ENCODE results near the gene NAGK. TPM values are rescaled to one million over a fixed set of nuclear protein-coding genes. Genes with fewer than 3 reads are reported as not detected.
A peak's percentile ranks its signal among the peaks of the same experiment; 100 is the strongest.
"Not testable (repeated sequence)": the region's sequence is repeated elsewhere in the genome, so short reads cannot be mapped to it uniquely, and the experiment has no call there.

The NAGK gene
- total RNA-seq, 1 donor from 2014 or later = 97.4 TPM

GRCh38 chr2:71073475-71073874 is 5.0 kb downstream of the NAGK start:
- Histone ChIP-seq H3K4me3 (no peak overlapping the region), H3K4me1 (peaks cover 6 to 17% of the 10 kb centered on the region in 2 donors), H3K9me3 (no peaks in the 10 kb centered on the region), H3K36me3 (peaks cover 49 to 59% of the 10 kb centered on the region in 2 donors), H3K27ac (no peak overlapping the region), H3K27me3 (no peaks in the 10 kb centered on the region)
- TF ChIP-seq CTCF (IDR thresholded peaks at IDR 0.05) = no peak
- DNase-seq (ENCODE audit: low spot score in 2 of 2) = no peak
- intact Hi-C loops (cut with DNase I) = no loop called here

DNA sequence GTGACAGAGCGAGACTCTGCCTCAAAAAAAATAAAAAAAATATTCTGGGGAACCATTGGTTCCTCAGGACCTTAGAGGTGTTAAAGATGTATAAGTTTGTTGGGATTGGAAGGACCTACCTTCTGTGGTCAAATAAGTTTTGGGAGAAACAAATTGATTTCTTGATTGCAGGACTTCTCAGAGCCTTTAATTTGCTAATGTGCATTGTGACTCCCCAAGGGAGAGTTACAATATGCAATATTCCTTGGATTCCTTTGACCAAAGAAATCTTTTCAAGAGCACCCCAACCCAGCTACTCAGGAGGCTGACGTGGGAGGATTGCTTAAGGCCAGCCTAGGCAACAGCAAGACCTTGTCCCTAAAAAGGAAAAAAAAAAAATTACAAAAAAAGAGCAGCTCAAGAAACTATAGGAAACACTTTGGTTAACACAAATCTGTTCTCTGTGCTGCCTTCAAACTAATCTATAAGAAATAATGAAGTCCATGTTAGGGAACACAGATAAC is 6.5 kb downstream of the NAGK start:
- H3K4me1 ChIP-seq = peaks cover under 1 to 9% of the 10 kb centered on the region in 2 donors
- no peak for TF ChIP-seq CTCF (IDR thresholded peaks at IDR 0.05)
- no peaks in the 10 kb centered on the region for H3K27me3 ChIP-seq
- no peak for DNase-seq (ENCODE audit: low spot score in 2 of 2)
- peaks cover 57 to 67% of the 10 kb centered on the region in 2 donors for H3K36me3 ChIP-seq
- no peak overlapping the region for H3K27ac ChIP-seq
- H3K9me3 ChIP-seq = no peaks in the 10 kb centered on the region
- intact Hi-C loops (cut with DNase I) = no loop called here
- H3K4me3 ChIP-seq = no peak overlapping the region

DNA sequence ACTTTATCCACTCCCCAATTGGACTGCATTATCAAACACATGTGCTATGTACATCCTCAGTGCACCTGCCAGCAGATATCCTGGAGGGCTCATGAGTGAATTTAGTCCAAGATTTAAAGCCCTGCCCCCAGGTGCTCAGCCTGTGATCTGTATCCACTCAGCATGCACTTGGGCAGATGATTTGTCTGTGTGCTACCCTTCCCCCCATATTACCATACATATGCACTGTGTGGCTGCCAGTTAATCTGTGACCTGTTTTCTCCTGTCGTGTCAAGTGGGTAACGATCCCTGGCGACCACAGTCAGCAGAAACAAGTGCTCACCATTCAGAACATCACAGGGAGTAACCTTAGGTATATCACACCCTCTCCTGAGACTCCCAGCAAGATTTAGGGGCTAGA is 10.2 kb downstream of the NAGK start:
- Histone ChIP-seq H3K27ac (no peak overlapping the region), H3K4me3 (no peak overlapping the region), H3K9me3 (no peaks in the 10 kb centered on the region), H3K4me1 (no peaks in the 10 kb centered on the region), H3K36me3 (peaks cover 50 to 55% of the 10 kb centered on the region in 2 donors), H3K27me3 (no peaks in the 10 kb centered on the region)
- no peak for TF ChIP-seq CTCF (IDR thresholded peaks at IDR 0.05)
- intact Hi-C loops (cut with DNase I) = no loop called here
- no peak for DNase-seq (ENCODE audit: low spot score in 2 of 2)

DNA sequence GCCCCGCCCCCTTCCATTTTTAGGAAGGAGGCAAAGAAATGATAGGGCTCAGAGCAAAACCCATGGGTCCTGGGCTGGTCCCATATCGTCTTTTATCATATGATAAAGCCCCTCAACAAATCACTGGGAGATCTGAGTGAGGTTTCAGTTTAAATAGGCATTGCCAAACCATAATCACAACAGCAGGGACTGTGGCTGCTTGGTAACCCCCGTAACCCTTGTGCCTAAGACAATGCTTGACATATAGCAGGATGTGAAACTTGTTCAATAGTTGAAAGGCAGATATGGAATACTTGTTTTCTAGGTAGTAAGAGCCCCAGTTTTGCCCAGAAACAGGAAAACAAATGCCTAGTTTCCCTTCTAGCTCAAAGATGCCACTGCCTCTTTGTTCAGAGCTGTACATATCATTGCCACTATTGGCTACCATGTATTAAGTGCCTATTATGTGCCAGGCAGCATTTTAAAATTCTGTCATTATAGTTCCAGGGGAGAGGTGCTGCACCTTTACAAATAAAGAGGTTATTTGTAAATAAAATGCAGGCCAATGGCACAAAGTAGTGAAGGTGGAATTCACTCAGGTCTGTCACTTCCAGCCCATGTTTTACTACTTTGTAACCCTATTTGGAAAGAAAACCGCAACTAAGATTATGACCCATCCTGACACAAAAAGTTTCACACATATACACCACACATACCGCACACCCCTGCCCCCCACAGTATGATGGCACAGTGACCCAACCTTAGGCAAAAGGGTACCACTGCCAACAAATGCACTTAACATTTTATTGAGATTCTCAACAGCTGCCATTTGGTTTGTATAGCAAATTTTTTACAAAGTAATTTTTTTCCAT is 14.2 kb downstream of the NAGK start:
- Histone ChIP-seq H3K4me3 (no peak overlapping the region), H3K27me3 (no peaks in the 10 kb centered on the region), H3K27ac (no peak overlapping the region), H3K9me3 (no peaks in the 10 kb centered on the region), H3K36me3 (peaks cover 15 to 16% of the 10 kb centered on the region in 2 donors), H3K4me1 (no peaks in the 10 kb centered on the region)
- DNase-seq (ENCODE audit: low spot score in 2 of 2) = no peak
- intact Hi-C loops (cut with DNase I) = no loop called here
- TF ChIP-seq CTCF (IDR thresholded peaks at IDR 0.05) = no peak

- H3K4me1 ChIP-seq; H3K27me3 ChIP-seq; H3K27ac ChIP-seq; DNase-seq (ENCODE audit: low spot score in 2 of 2); H3K36me3 ChIP-seq; H3K9me3 ChIP-seq; intact Hi-C loops (cut with DNase I); H3K4me3 ChIP-seq: not testable (repeated sequence)
These were observed 14.8 kb downstream of the NAGK start for GRCh38 chr2:71083297-71083696.

- H3K4me1 ChIP-seq; DNase-seq (ENCODE audit: low spot score in 2 of 2); intact Hi-C loops (cut with DNase I); H3K27me3 ChIP-seq; H3K9me3 ChIP-seq; H3K36me3 ChIP-seq; H3K27ac ChIP-seq: not testable (repeated sequence)
- peak overlapping the region in 1 of 2 donors; percentile 30 for H3K4me3 ChIP-seq
These were observed 15.4 kb downstream of the NAGK start for GRCh38 chr2:71083752-71084312.

GRCh38 chr2:71085325-71086003 is 17.0 kb downstream of the NAGK start:
- H3K27me3 ChIP-seq; H3K9me3 ChIP-seq; H3K4me3 ChIP-seq; H3K4me1 ChIP-seq; H3K27ac ChIP-seq; H3K36me3 ChIP-seq; intact Hi-C loops (cut with DNase I); DNase-seq (ENCODE audit: low spot score in 2 of 2): not testable (repeated sequence)

DNA sequence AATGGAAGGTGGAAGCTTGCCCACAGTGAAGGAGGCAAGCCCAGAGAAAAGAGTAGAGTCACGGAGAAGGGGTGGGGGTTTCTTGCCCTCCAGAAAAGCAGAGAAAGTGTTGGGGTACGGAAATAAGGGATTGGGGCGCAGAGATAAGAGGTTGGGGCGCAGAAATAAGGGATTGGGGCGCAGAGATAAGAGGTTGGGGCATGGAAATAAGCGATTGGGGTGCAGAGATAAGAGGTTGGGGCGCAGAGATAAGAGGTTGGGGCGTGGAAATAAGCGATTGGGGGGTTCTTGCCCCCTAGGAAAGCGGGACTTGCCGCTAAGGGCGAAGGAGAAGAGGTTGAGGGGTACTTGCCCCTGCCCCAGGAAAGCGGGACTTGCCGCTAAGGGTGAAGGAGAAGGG is 21.0 kb downstream of the NAGK start:
- H3K27ac ChIP-seq; H3K9me3 ChIP-seq; H3K27me3 ChIP-seq; DNase-seq (ENCODE audit: low spot score in 2 of 2); H3K4me3 ChIP-seq; H3K36me3 ChIP-seq; intact Hi-C loops (cut with DNase I); H3K4me1 ChIP-seq: not testable (repeated sequence)

- H3K9me3 ChIP-seq; DNase-seq (ENCODE audit: low spot score in 2 of 2); H3K4me3 ChIP-seq; H3K27ac ChIP-seq; H3K4me1 ChIP-seq; H3K36me3 ChIP-seq; H3K27me3 ChIP-seq; intact Hi-C loops (cut with DNase I): not testable (repeated sequence)
These were observed 23.4 kb downstream of the NAGK start for GRCh38 chr2:71091808-71092207.

Measured in ascending aorta (tissue), 2 donors.